Right ventricle myocardium superior (tissue), 1 donor: Measurements from ENCODE around the gene KCNH4. TPM values are rescaled to one million over a fixed set of nuclear protein-coding genes. Genes with fewer than 3 reads are reported as not detected.
"Not testable (repeated sequence)": the region's sequence is repeated elsewhere in the genome, so short reads cannot be mapped to it uniquely, and the experiment has no call there.

ENCODE experiments used
- ATAC-seq: fragments of 200-7000 bp; cut with Tn5 transposase; one replicate; pipeline ENCODE4 v1.9.1; 2020; ENCODE audit warnings: mild to moderate bottlenecking; ENCODE audit not compliant: poor library complexity
- DNase-seq: peaks from one replicate; pipeline ENCODE4 v3.0.0-alpha.2; 2020
- intact Hi-C: fragments of 100-400 bp; cut with DNase I; formaldehyde crosslinking; loops from one replicate; pipeline ENCODE4 v1.11.2; 2022
- total RNA-seq: library from RNA; stranded (reverse); fragmentation: NEBNext Ultra II Directional; extraction: Animal tissue kit (Norgen Biotek cat#: 25700); gene quantifications from one replicate; pipeline ENCODE4 v1.2.1, GENCODE V29; 2021
- donor health status: DM: no; HTN: yes; CAD: no; lungs with severe emphysema.

The KCNH4 gene
- total RNA-seq, 1 donor from 2014 or later: 0.13 TPM

DNA sequence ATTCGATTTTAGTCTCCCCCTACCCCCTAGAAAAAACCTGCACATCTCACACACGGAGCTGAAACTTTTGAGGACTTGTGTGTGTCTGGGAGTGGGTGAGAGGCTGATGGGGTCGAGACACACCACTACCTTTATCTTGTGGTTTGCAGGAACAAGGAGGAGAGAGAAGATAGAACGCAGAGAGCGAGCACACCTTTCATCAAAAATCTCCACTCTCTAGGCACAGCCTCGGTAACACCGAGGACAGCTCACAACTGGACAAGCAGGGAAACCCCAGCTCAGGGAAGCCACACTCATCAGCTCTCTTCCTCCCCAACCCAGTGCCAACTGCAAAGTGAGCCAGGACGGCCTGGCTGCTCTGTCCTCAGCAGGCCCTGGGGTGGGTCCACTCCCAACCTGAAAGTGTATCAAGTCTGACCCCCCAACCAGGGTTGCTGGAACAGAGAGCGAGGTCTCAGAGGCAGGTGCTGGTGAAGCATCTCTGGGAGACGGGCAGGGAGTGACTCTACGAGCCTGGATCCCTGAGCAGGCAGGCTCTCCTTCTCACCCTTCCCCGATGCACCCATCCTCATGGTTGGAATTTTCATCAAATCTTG, 18.6 kb upstream of the KCNH4 start:
- no peak for DNase-seq
- intact Hi-C loops: no loop called here
- ATAC-seq: no peak

DNA sequence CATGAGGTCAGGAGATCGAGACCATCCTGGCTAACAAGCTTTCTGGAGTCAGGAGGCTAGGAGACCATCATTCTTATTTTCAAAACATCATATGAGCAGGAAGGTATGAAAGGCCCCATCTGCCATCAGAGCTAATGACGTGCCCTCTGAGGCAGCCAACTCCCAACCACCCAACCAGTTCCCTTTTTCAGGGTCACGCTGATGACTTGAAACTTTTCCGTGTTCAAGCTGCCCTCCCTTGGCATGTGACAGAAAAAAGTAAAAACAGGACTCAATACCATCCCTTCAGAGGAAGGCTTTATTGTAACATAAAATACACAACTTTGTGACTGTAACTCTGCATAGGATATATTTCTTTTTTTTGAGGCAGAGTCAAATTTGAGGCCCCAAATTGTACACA, 18.0 kb upstream of the KCNH4 start:
- intact Hi-C loops: no loop called here
- ATAC-seq (no peak), DNase-seq (no peak)

DNA sequence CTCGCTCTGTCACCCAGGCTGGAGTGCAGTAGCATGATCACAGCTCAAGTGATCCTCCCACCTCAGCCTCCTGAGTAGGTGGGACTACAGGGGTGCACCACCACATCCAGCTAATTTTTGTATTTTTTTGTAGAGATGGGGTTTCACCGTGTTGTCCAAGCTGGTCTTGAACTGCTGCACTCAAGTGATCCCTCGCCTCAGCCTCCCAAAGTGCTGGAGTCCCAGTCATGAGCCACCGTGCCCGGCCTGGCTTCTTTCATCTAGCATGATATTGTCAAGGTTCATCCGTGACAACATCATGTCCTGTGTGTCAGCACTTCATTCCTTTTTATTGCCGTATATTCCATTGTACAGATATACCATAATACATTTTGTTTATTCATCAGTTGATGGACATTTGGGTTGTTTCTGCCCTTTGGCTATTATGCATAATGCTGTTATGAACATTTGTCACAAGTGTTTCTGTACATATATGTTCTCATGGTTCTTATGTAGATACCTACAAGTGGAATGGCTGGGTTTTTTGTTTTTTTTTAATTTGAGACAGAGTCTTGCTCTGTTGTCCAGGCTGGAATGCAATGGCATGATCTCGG, 16.7 kb upstream of the KCNH4 start:
- DNase-seq (no peak), ATAC-seq (no peak)
- intact Hi-C loops: no loop called here

DNA sequence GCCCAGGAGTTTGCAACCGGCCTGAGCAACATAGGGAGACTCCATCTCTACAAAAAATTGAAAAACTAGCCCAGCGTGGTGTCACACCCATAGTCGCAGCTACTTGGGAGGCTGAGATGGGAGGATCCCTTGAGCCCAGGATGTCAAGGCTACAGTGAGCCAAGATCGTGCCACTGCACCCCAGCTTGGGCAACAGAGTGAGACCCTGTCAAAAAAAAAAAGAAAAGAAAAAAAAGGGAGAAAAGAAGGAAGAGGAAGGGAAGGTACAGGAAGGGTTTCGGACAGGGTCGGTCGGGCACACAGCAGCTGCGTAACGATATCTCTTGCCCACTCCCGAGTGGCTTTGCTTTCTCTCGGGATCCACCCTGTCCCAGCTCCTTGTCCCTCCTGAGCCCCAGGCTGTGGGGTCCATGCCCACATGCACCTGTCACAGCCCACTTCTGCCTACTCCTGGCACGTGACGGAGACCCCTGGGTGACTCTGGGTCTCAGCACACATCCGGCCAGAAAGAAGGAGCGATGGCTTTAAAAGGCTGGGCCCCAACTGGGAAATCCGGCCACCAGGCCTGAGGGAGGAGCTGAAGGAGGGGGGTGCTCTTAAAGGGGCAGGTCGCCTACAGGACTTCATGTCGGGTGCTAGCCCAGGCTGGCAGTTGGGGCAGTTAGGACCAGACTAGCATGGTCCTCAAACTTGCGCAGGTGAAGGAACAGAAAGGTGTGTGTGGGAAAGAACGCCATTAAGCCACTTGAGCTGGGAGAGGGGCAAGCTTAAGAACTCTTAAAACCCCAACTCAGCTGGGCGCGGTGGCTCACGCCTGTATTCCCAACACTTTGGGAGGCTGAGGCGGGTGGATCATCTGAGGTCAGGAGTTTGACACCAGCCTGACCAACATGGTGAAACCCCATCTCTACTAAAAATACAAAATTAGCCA, 13.3 kb upstream of the KCNH4 start, which contains the start of gene GHDC:
GHDC (minus strand) TSS at position 526 of the 931 bp plus-strand sequence. CDS start 913 bp downstream, outside the sequence.
- intact Hi-C loops: no loop called here
- peak; percentile 97 for ATAC-seq
- DNase-seq: peak; percentile 89

DNA sequence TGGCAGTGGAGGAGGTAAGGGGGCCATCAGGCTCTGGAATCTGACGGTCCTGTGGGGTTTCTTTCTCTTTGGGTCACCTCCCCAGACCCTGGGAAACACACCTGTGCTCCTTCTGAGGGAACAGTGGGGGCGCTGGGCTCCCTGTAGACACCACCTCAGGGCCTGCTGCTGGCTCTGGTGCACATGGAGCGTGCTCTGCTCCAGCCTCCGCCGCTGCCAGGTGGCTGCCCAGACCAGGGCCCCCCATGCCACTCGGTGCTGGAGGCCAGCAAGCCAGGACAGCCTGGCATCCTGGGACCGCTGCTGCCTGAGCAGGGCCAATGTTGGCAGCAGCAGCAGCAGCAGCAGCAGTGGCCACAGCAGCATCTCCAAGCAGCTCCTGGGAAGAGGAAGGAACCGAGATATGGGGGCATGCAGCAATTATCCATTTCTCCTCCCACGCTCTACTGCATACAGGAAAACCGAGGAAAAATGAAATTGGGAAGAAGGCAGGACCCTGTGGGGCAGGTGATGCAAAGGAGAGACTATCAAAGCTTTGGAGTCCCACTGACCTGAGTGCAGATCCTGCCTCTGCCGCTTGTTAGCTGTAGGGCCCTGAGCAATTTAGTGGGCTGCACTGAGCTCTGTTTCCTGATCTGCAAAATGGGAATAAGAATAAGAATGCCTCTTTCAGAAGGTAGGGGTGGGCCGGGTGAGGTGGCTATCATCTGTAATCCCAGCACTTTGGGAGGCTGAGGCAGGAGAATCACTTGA, 12.4 kb upstream of the KCNH4 start:
- ATAC-seq: no peak
- no peak for DNase-seq
- intact Hi-C loops: no loop called here

DNA sequence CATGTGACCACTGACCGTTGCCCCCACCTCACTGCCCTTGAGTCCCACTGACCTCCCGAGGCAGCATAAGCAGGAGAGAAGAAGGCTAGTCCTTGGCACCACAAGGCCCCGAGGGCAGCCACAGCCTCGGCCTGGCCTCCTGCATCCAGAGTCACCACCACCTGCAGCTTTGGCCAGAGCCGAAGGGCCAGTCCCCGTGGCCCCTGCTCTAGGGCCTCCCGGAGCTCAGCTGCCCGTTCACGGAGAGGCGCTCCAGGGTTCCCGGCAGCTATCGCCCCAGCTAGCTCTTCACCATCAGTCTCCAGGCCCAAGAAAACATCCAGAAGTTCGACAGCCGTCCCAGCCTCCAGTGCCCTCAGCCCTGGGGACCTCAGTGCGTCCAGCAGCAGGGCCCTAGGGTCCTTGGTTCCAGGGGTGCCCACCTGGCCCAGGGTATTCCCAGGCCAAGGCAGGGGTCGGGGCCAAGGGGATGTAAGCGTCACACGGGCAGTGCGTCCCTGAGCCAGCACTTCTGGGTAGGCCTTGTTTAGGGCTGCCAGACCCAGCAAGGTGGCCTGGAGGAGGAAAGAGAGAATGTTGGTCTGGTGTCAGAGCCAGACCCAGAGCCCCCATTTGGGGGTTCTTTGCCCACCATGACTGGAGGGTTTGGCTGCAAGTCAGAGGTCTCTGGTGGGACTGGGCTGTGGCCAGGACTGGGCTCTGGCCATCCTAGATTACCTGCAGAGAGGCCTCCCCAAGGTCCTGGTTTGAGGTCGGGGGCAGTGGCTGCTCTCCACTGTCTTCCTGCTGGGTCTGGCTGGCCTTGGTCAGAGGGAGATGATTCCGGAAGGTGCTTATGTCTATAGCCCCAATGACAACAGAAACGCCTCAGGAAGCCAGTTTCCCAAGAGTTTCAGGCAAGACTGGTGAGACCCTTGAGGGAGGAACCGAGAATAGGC, 11.5 kb upstream of the KCNH4 start:
- intact Hi-C loops: no loop called here
- no peak for ATAC-seq
- no peak for DNase-seq

DNA sequence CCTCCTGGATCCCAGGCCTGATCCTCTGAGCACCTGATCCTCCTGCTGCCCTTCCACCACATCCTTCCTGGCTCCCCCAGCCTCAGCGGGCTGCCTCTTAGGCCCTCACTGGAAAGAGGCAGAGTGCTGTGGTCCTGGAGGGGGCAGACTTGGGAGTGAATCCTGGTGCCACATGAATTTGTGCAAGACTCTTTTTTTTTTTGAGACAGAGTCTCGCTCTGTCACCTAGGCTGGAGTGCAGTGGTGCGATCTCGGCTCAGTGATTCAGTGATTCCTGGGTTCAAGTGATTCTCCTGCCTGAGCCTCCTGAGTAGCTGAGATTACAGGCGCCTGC, 10.3 kb upstream of the KCNH4 start:
- ATAC-seq (no peak), DNase-seq (no peak)
- intact Hi-C loops: no loop called here

DNA sequence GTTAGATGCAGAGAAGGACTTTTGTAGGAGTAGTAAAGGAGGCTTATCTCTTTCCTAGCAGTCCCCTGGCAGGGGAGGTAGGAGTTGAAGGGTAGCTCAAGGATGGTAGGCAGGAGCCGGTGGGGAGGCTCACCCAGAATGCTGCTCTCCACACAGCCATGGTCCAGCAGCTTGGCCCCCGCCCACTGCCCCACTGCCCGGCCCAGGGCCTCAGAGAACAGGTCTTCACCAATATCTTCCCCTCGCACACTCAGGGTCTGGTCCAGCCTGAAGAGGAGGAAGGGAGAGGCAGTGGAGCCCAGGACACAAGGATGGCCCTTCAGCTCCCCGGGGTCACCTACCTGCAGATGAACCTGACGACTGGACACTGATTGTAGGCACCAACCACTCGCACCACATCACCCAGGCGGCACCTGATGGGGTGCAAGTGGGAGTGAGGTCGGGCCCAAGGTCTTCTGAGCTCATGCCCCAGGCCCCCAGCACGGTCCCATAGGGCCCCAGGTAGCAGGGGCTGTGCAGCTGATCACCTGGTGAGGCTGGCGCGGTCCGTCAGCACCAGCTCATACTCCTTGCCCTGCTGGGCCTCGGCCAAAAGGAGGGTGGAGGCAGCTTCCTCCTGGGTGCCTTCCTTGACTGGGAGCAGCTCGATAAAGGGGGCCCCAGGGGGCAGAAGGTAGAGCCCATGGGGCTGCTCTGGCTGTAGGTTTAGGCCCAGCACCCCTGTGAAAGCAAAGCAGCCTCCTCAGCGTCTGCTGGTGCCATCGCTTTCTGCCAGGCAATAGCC, 9.7 kb upstream of the KCNH4 start:
- ATAC-seq: no peak
- no peak for DNase-seq
- intact Hi-C loops: no loop called here

DNA sequence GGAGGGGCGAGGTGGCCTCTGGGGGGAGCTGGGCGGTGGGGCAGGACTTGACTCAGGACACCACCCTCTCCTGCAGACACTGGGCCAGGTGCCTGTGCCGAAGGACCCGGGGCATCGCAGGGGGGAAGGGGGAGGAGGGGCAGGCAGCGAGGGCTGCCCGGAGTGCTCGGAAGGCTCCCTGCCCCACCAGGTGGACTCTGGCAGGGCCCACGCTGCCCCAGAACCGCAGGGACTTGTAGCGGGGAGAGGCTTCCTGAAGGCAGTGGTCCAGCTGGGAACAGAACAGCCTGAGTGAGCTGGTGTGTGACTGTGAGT, 8.7 kb upstream of the KCNH4 start:
- ATAC-seq (no peak), DNase-seq (no peak)
- intact Hi-C loops: loop anchor here (10.0 kb wide), 1 partner anchor 335 kb away; no protein-coding TSS in a partner anchor

DNA sequence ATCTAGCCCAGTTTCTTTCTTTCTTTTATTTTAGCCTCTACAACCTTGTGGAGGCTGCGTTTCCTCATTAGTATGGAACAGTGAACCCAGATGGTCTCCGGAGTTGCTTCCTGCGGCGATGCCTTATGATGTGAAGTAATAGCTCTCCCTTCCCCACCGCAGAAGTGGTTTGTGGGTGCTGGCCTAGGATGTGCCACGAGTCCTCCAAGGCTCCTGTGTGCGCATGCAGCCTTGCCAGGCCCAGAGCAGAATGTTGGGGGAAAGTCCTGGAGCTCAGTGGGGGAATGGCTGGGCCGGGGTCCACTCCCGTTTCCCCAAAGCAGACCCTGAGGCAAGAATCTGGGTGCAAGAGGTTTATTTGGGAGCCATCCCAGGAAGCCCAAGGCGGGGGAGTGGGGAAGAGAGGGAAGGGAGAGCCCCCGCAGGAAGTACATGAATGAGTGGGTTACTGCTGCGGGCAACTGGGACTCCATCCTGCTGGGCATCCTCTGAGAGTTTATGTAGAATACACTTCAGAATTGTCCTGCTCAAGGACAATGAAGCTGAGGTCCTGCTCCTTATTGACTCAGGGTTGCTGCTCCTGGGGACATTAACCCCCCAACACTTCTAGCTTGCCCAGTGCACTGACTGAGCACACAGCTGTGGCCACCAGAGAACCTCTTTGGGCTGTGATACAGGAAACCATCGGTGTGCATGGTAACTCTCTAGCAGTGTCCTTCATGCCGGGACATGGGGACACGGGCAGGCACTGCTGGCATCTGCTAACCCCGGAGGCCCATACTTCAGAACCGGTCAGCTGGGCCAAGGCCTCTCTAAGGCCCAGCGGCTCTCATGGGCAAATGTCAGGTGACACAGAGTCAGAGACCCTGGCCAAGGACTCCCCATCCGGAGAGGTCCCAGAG, 8.1 kb upstream of the KCNH4 start:
- no peak for ATAC-seq
- intact Hi-C loops: loop anchor here (10.0 kb wide), 1 partner anchor 336 kb away; no protein-coding TSS in a partner anchor
- no peak for DNase-seq

DNA sequence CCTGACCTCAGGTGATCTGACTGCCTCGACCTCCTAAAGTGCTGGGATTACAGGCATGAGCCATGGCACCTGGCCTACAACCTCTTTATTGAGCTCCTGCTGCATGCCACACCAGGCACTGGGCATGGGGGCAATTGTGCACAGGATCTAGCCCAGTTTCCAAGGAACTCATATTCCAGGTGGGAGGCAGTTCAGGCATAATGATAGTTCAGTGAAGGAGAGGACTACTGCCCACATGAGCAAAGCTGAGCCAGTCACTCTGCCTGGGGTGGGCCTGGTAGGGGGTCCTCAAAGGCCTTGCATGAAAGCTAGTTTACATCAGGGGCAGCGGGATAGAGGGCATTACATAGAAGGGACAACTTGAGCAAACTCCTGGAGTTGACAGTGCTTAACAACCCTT, 6.9 kb upstream of the KCNH4 start:
- ATAC-seq: no peak
- intact Hi-C loops: loop anchor here (10.0 kb wide), 1 partner anchor 337 kb away; no protein-coding TSS in a partner anchor
- DNase-seq: no peak

DNA sequence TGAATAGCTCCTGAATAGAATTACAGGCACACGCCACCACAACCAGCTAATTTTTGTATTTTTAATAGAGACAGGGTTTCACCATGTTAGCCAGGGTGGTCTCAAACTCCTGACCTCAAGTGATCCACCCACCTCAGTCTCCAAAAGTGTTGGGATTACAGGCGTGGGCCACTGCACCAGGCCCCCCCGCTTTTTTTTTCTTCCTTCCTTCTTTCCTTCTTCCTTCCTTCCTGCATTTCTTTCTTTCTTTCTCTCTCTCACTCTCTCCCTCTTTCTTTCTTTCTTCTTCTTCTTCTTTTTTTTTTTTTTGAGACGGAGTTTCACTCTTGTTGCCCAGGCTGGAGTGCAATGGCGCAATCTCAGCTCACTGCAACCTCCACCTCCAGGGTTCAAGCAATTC, 5.2 kb upstream of the KCNH4 start:
- not testable (repeated sequence) for ATAC-seq, DNase-seq
- intact Hi-C loops: loop anchor here (10.0 kb wide), 1 partner anchor 339 kb away; no protein-coding TSS in a partner anchor

DNA sequence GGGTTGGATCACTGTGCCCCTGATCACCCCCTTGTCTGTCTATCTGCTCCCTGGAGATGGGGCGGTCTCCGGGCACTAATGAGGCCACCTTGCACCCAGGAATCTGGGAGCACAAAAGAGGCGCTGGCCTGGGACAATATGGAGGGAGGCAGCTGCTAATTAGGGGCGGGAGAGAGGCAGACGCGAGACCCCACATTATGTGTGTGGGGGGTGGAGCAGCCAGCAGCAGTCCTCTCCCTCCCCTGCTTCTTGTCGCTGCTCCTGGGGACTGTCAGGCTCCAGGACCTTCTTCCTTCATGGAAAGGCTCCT, 4.6 kb upstream of the KCNH4 start:
- ATAC-seq (no peak), DNase-seq (no peak)
- intact Hi-C loops: loop anchor here (10.0 kb wide), 1 partner anchor 339 kb away; no protein-coding TSS in a partner anchor

DNA sequence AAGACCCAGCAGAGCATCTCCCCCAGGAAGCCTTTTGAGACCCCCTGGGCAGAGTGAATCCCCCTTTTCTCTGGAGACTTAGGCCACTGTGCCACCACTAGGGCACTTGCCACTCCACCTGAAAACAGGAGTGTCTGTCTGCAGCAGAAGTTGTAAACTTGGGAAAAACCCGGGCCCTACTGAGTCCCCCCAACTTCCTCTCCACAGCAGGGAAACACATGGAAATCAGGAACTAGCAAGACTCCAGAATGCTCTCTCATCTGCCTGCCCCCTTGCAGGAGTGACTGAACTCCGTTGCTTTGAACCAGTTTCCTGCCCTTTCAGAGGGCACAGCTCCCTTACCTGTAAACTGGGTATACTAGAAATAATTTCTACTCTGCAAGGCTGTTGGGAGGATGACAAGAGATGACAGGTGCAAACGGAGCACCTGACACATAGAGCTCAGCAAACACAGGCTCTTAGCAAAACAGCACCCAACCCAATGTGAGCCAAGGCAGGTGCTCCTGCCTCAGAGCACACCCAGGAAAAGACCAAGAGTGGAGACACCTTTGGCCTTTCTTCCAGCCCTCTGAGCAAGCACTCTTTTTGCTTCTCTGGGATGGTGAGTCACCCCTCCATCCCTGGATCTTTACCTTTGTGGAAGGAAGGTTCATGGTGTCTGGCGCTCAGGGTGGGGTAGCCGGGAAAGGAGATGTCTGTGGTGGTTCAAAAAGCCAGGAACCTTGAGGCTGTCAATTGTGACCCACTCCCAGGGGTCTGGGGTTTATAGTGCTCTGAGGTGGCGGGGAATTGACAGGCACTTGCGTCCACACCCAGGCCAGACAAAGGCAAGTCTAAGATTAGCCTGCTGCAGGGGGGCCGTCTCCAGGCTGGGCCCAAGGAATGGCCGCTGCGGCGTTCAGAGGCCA, 4.0 kb upstream of the KCNH4 start, which contains the start of gene HCRT:
HCRT (minus strand) TSS at position 740 of the 908 bp plus-strand sequence; CDS start at position 653, 87 bp downstream.
- DNase-seq (no peak), ATAC-seq (no peak)
- intact Hi-C loops: loop anchor here (5.0 to 10.0 kb wide), 2 partner anchors 68 to 340 kb away; no protein-coding TSS in a partner anchor
